Astrocyte of the cerebellum (primary cell): ENCODE results near the gene NRXN2.

ENCODE experiments used
- DNase-seq: peaks from one replicate; pipeline ENCODE4 v3.0.0-alpha.2; 2011; ENCODE audit warnings: low read depth
- H3K4me3 ChIP-seq: 2 replicates; pipeline ENCODE4 v1.5.1; 2011; ENCODE audit warnings: mild to moderate bottlenecking, low read depth, low read length, moderate library complexity
- CTCF ChIP-seq: IDR thresholded peaks from 2 replicates; pipeline ENCODE4 v1.5.1; 2012; ENCODE audit warnings: low read length, low read depth, moderate library complexity, mild to moderate bottlenecking; ENCODE audit errors: missing control alignments
- in situ Hi-C: cut with HindIII; loops from 2 replicates; pipeline ENCODE4 v1.10.0; 2017; ENCODE audit warnings: low sequenced_read_pairs

The NRXN2 gene

DNA sequence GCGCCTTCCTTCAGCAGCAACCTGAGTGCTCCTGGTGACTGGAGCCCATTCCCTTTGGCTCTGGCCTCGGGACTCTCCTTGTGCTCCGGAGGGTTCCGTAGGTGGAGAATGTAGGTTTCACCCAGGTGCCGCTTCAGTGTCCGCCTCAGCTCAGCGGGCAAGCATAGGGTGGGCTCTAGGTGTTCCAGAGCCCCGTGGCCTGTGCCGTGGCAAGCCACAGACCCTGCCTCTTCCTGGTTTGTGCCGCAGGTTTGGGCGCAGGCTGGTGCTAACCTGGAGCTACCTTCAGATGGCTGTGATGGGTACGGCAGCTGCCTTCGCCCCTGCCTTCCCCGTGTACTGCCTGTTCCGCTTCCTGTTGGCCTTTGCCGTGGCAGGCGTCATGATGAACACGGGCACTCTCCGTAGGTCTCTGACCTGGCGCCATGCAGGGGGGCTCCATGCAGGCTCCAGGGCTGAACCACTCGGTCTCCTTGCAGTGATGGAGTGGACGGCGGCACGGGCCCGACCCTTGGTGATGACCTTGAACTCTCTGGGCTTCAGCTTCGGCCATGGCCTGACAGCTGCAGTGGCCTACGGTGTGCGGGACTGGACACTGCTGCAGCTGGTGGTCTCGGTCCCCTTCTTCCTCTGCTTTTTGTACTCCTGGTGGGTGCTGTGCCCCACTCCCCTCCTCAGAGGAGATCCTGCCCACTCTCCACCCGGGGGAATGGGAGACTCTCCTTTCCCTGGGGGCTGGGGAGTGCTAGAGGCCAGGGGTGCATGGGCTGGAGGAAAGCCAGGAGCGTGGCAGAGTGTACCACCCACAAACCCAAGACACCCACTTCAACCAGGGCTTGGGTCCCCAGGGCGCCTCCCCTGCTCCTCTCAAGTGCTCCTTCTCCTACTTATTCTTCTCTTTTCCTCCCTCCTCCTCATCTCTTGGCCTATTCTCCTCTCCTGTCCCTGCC, 129.6 kb downstream of the NRXN2 start:
- no peak overlapping the region for H3K4me3 ChIP-seq
- DNase-seq = no peak
- no peak for TF ChIP-seq CTCF
- in situ Hi-C loops = no loop called here

DNA sequence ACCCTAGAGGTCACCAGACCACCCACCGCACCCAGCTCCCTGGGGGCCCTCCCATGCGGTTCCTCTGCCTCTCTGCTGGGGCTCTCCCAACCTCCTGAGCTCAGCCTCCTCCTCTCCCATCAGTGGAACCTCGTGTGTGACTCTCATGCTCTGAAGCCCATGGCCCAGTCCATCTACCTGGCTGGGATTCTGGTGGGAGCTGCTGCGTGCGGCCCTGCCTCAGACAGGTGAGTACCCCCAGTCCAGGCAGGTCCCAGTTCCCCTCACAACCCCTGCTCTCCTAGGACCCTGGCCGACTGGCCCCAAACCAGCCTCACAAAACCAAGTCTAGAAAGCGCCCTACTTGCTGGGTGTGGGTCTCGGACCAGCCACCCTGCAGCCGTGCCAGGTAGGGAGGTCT, 130.3 kb downstream of the NRXN2 start:
- no peak for TF ChIP-seq CTCF
- H3K4me3 ChIP-seq = no peak overlapping the region
- in situ Hi-C loops = no loop called here
- DNase-seq = no peak

DNA sequence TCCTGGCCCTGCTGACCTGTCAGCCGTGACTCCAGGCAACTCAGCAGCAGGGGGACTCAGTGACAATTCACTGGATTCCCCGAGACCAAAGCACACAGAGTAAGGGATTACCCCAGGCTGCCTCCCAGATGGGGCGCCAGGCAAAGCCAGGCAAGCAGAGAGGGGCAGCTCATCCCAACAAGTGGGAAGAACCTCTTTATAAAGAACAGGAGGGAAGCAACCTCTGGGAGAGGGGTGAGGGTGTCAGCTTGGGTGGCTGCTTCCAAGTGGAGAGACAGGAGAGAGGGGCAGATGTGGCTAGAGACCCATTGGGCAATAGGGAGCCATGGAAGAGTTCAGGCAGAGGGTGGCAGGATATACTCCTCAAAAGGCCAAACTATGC, 130.8 kb downstream of the NRXN2 start:
- in situ Hi-C loops = no loop called here
- TF ChIP-seq CTCF = no peak
- DNase-seq = no peak

GRCh38 chr11:64591257-64592233, 131.5 kb downstream of the NRXN2 start:
- in situ Hi-C loops = no loop called here
- DNase-seq = no peak
- no peak overlapping the region for H3K4me3 ChIP-seq
- no peak for TF ChIP-seq CTCF

More for the DNA sequence above, 130.8 kb downstream of the NRXN2 start:
- H3K4me3 ChIP-seq = no peak overlapping the region

DNA sequence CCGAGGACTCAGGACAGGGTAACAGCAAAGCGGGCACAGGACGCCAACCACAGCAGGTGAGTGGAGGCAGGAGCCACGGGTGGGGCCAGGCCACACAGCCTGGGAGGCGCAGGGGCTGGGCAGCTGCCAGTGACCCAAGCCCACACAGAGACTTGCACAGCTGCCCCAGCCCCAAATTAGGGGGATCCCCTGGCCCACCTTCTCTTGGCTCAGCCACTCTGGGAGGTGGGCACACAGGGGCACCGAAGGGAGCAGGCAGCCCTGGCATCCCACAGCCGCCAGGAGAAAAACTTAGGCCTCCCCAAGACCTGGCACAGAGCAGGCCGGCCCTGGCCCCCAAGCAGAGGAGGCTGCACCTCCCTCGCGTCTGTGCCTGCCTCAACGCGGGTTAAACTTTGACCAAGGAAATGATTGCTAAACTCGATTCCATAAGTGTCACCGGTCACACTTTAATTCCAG, 132.2 kb downstream of the NRXN2 start, which contains the start of gene SLC22A12:
Gene SLC22A12 (plus strand): TSS at position 458 of the 459 bp plus-strand sequence. CDS start 337 bp downstream, outside the sequence.
- in situ Hi-C loops = no loop called here
- no peak for TF ChIP-seq CTCF
- H3K4me3 ChIP-seq = no peak within 1 kb of the TSS
- no peak for DNase-seq

DNA sequence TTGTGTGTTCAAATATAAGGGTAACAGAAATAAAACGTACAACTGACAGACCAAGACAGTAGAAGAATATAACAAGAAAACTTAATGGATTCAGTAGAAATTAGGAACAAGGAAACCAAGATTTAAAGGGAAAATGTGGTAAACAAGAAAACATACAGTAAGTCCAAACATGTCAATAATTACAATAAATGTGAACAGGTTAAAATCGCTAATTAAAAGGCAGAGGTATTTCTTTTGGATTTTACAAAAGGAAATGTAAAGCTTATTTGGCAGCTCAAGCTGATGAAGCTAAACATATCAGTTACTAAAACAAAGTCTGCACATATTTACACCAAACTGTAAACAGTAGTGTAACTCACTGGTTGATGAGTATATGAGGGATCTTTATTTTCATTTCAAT, 134.3 kb downstream of the NRXN2 start:
- in situ Hi-C loops = no loop called here
- no peak overlapping the region for H3K4me3 ChIP-seq
- TF ChIP-seq CTCF = no peak
- DNase-seq = no peak
